Activated CD4-positive, CD25-positive, alpha-beta regulatory T cell (primary cell): ENCODE data around the gene RAB5A.
"Not testable (repeated sequence)": the region's sequence is repeated elsewhere in the genome, so short reads cannot be mapped to it uniquely, and the experiment has no call there.

Experiments
- DNase-seq, 4 experiments: peaks; one replicate each; lab custom pipeline; 2025; lab: John Stamatoyannopoulos, UW

RAB5A gene

DNA sequence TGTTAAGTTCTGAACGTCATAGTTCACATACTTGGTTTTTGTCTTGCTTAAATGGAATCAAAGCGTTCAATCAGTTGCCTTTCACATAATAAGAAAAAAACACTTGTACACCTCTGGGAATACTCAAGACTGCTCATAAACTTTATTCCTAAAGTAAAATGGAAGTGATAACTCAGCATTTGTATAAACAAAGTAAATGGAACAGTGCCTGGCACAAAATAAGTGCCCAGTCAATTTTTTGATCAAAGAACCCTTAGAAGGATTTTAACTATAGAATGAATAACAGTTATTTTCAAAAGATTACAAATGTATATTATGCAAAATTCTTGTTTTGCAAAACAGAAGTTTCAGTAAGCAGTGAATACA, 1.3 kb downstream of the RAB5A start:
- no peak for DNase-seq

DNA sequence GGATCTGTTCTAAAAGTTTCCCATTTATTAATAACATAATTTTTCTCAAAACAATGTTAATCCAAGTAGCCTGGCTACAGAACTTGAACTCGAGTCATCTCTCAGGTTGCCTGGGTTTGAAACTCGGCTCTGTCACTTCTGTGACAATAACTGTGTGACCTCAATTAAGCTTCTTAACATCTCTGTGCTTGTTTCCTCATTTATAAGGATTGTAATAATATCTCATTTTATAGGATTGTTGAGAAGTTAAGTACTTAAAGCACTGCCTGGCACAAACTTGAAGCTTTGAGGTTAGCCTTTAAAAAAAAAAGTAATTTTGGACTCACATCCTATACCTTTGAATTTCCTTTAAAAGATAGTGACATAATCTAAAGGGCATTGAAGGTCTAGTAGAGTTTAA, 3.4 kb downstream of the RAB5A start:
- DNase-seq: no peak

DNA sequence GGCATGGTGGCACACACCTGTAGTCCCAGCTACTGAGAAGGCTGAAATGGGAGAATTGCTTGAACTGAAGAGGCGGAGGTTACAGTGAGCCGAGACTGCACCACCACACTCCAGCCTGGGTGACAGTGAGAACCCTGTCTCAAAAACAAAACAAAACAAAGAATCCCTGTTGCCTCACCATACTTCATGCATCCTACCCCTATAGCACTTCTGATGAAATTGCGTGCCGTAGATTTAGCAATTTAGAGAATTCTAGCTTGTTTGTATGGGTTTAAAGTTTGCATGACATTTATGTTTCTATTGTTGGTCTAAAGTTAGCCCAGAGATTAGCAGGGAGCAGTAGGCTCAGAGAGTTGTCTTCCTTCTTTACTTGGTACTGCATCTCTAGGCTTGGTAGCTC, 7.8 kb downstream of the RAB5A start:
- DNase-seq: no peak

DNA sequence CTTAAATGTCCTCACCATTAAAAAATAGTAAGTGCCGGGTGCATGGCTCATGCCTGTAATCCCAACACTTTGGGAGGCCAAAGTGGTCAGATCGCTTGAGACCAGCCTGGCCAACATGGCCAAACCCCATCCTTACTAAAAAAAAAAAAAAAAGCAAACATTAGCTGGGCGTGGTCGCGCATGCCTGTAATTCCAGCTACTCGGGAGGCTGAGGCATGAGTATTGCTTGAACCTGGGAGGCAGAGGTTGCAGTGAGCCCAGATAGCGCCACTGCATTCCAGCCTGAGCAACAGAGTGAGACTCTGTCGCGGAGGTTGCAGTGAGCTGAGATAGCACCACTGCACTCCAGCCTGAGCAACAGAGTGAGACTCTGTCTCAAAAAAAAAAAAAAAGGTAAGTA, 10.5 kb downstream of the RAB5A start:
- not testable (repeated sequence) for DNase-seq

DNA sequence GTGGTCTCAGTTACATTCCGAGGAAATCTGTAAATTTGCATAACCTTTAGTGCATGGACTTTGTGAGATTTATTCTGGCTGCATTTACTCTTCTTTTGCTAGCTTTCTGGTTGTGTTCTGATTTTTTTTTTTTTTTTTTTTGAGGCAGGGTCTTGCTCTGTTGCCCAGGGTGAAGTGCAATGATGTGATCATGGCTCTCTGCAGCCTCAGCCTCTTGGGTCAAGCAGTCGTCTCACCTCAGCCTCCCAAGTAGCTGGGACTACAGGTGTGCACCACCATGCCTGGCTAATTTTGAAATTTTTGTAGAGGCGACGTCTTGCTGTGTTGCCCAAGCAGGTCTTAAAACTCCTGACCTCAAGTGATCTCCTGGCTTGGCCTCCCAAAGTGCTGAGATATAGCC, 12.6 kb downstream of the RAB5A start:
- DNase-seq: no peak

DNA sequence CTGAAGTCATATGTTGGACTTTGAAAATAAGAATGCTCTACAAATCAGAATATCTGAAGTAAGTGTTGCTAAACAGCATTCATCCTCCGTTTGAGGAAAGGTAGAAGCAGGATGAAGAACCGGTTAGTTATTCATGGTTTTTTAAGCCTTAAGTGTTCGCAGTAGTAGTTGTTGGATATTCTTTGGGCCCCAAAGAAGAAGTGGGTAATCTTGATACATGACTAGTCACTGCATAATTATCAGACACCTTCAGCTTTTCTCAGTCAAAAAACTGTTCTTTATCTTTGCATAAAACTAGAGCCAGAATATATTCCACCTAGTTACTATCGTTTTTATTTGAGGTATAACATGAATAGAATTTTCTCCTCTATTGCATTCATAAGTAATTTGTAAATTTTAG, 13.8 kb downstream of the RAB5A start:
- no peak for DNase-seq

DNA sequence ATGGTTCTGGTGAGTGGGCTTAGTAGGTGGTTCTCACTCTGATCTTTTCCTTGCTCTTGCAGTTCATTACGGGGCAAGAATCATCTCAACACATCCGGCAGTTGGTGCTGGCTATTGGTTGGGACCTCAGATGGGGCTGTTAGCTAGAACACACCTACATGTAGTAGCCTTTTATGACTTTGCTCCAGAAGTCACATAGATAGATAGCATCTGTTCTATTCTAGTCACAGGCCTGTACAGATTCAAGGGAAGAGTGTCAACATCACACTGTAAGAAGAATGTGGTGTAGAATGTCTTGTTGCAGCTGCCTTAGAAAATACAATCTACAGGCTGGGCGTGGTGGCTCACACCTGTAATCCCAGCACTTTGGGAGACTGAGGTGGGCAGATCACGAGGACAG, 15.1 kb downstream of the RAB5A start:
- no peak for DNase-seq

DNA sequence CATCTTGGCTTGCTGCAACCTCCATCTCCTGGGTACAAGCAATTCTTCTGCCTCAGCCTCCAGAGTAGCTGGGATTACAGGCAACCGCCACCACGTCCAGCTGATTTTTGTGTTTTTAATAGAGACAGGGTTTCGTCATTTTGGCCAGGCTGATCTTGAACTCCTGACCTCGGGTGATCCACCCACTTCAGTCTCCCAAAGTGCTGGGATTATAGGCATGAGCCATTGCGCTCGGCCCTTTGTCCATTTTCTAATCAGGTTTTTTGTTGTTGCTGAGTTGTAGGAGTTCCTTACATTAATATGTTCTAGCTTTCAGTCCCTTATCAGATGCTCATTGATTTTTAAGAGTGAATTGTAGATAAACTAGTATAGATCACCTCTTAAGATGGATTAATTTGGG, 20.3 kb downstream of the RAB5A start:
- DNase-seq: no peak

DNA sequence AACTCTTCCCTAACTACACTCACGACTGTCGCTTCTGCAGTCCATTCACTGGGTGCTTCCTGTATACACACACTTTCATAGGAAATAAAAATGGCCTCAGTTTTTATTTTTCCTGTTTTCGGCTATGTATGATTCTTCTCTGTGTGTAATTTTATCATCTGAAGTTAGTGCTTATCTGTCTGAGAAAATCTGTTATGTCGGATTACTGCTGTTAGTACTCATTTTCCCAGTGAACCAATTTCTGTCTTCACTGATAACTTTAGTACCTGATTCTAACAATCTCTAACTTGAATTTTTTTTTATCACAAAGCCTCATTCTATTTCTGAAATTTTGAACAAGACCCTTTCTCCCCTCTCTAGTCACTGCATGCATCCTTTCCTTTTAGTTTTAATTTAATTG, 20.9 kb downstream of the RAB5A start:
- no peak for DNase-seq

DNA sequence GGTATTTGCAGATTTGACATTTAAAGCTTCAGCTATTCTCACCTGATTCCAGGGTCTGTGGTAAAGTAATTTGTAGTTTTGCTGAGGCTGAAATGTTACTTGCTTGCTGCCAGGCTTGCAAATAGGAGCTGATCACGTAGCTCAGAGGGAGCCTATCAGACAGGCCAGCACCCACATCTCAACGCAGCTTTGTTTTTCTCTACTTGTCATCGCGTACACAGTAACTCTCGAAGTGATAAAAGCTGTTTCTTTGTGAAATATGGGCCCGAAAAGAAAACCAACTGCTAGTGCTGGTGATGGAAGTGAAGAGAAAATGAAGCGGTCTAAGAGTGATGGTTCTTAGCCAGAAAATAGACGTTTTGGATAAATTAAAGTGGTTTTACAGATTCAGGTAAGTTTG, 23.4 kb downstream of the RAB5A start:
- DNase-seq: no peak

DNA sequence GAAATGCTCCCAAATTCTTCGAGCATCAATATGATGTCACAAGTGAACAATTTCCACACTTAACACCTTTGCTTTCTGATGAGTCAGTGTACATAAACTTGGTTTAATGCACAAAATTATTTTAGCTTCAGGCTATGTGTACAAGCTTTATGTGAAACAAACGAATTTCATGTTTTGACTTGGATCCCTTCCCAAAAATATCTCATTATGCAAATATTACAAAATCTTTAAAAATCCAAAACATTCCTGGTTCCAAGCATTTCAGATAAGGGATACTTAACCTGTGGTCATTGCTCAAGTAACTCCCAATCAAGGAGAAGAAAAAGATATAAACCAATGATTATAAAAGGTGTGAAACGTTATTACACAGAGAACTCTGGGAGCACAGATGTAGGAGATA, 25.2 kb downstream of the RAB5A start:
- no peak for DNase-seq

DNA sequence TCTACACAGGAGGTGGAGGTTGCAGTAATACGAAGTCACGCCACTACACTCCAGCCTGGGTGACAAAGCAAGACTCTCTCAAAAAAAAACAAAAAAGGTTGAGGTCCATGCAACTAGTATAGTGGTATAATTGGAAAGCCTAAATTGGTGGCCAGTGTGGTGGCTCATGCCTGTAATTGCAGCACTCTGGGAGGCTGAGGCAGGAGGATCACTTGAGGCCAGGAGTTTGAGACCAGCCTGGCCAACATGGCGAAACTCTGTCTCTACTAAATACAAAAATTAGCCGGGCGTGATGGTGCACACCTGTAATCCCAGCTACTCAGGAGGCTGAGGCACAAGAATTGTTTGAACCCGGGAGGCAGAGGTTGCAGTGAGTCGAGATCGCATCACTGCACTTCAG, 42.0 kb downstream of the RAB5A start:
- DNase-seq: not testable (repeated sequence)

DNA sequence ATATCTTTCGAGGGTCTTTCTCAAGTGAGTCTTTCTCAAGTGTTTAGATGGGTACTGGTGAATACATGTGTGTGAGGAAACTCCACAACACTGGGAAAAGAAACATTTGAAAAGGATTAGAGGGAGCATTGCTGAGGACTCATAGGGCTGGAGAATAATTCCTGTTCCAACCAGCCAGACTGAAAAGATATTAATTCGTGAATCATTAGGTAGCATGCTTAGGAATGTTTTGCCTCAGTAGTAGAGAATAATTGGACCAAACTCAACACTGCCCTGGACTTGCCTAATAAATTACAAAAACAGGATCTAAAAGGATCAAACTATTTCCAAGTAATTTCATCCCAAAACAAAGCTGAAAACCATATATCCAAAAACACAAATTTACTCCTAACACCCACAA, 47.9 kb downstream of the RAB5A start:
- no peak for DNase-seq

DNA sequence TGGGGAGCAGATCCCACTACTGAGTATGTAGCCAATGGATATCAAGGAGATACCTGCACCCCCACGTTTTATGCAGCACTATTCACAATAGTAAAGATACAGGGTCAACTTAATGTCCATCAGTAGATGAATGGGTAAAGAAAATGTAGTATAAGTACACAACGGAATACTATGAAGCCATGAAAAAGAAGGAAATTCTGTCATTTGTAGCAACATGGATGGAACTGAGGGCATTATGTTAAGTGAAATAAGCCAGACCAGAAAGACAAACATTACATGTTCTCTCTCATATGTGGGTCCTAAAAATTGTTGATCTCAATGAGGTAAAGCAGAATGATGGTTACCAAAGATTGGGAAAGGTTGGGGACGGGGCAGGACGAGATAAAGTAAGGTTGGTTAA, 50.6 kb downstream of the RAB5A start:
- DNase-seq: no peak

DNA sequence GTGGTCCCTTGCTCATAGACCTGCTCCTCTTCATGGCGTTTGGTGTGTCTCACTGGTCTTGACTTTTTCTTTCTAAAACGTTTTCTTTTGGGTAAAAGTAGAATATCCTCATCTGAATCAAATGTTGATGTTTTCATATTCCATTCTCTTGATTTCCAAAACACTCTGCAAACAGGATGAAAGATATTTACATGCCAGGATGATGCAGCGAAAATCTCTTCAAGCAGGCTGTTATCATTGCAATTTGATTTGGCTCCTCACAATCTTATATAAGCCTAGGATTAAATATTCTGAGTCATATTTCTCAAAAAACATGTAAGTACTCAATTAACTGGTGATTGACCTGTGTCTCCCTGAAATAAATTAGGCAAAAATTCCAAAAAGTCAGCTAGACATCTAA, 55.0 kb downstream of the RAB5A start:
- DNase-seq: no peak

DNA sequence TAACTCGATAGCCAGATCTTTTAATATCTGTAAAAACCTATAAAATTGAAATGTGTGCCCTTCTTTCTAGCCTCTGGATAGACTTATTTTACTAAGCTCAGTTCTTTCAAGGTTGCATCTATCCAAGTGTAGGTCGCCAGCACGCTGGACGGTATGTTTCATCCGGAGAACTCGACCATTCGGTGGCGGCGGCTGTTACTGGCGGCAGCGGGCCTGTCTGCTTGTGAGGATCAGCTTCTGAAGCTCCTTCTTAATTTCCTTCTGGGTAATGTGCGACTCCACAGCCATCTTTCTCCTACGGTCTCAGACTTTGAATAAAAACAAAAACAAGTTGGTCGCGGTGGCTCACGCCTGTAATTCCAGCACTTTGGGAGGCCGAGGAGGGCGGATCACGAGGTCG, 61.1 kb downstream of the RAB5A start:
- DNase-seq: no peak

DNA sequence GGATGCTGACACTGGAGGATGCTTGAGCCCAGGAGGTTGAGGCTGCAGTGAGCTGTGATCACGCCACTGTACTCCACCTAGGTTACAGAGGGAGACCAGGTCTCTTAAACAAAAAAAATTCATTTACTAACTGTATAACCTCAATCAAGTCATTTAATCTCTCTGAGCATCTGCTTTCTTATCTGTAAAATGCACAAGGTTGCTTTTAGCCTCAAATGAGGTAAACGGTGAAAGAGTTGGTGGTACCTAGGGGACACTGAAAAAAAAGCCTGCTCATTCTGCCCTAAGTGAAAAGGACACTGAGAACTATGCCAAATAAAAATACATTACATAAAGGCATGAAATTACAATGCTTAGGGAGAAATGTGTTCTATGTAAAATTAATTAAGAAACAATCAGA, 61.7 kb downstream of the RAB5A start:
- no peak for DNase-seq

DNA sequence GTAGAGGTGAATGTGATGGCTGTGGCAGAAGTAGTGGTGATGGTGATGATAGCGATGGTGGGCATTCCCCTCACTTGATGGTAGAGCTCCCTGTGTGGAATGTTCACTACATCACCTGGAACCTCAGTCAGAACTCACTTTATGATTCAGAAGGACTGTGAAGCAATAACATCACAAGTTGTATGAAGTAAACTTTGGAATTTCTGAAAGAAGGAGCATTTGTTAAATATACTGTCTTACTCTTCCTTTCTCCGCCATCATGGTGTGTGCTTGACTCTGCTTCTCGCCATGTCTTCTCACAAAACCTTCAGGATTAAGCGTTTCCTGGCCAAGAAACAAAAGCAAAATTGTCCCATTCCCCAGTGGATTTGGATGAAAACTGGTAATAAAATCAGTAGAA, 65.3 kb downstream of the RAB5A start, which contains the start of gene PP2D1:
PP2D1 (minus strand) TSS at position 101 of the 400 bp plus-strand sequence. CDS start 192 bp downstream, outside the sequence.
- DNase-seq: no peak

DNA sequence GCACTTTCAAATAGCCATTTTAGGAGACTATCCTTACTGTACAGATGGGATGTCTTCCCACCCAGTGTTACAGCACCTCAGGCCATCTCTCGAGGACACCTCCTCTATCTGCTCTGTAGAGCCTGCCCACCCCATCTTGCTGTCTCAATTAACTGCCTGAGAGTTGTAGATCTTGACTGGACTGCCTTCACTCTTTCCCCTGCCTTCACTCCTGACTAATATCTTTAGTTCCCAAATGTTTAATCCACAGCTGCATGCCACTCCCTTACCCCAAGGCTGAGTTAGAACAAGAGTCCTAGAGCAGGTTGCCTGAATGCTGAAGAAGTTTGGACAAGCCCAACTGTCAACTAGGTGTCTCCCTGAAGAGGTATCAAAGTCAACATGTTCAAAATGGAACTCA, 66.5 kb downstream of the RAB5A start:
- DNase-seq: no peak

DNA sequence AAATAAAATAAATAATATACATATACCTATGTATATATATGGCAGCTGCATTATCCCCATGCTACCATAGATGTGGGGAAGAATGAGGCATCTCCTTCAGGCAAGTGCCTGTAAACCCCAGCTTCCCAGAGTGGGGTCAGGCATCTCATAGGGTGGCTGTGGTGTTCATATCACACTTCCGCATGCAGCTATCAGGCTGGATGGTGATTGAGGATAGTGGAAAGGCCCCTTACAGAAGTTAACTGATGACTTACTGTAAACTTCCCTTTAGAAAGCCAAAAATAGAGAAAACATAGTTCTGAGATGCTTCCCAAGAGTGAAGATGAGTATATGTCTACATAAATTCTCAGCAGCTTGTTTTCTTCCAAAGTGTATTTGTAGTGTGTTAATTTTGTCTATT, 68.6 kb downstream of the RAB5A start:
- no peak for DNase-seq

DNA sequence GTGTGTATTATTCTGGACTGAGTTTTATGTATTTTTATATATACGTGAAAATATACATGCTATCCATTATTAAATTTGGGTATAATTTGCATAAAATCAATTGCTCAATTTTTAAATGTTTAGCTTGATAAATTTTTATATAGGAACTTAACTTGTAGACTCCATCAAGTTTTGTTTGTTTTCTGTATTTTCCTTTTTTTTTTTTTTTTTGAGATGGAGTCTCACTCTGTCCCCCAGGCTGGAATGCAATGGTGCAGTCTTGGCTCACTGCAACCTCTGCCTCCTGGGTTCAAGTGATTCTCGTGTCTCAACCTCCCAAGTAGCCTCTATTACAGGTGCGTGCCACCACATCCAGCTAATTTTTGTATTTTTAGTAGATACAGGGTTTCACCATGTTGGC, 69.2 kb downstream of the RAB5A start:
- not testable (repeated sequence) for DNase-seq

DNA sequence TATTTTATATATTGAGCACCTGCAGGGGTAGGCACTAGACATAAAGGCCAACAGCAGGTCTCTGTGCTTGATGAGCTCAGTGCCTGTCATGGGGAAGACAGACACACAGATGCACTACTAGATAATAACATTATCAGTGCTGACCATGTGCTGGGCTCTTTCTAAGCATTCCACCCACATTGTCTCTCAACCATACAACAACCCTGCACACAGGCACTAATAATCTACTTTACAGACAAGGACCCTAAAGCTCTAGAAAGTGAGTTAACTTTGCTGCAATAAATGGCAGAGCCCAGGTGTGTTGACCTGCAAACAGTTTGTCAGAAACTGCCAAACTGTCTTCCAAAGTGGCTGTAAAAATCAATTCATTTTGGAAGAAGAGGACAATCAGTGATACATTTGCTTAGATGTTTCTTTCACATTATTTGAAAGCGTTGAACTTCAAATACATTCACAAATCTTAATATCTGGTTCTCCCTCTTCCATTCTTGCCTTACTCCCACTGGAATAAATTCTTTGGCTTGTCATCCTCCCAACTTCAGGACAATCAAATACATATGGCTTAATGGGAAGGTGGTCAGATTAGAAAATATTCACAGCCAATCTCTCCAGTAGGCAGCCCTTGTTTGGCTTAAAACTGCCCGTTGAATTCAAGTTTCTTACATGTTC, 76.2 kb downstream of the RAB5A start:
- DNase-seq: no peak

DNA sequence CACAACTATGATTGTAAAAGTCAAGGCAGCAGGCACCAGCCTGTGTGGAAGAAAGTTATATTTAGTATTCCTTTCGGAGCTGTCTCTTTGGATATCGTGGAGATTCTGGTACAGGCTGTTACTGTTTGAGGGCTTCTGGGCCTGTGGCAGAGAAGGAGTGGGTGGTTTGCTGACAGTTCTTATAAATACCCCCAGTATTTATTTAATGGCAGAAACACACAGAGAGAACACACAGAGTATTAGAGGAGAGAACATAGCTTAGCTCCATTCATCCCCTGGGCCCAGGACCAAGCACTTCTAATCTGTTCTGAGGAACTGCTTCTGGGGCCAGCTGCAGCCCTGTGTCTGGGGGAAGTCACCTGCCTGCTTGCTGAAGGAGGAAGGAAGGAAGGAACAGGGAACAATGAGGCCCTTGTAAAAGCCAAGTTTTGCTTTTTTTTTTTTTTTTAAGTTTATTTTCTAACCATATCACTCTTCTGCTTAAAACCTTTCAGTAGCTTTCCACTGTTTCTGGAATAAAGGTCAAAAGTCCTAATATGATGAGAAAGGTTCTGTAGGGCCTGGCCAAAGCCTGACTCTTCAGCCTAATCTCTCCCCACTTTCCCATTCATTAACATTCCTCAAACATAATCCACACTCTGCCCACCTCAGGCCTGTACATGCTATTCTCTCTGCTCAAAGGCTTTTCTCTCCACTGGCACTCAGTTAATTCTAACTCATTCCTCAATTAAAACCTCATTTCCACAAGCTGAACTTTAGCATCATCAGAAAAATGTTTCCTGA, 76.9 kb downstream of the RAB5A start:
- DNase-seq: no peak

DNA sequence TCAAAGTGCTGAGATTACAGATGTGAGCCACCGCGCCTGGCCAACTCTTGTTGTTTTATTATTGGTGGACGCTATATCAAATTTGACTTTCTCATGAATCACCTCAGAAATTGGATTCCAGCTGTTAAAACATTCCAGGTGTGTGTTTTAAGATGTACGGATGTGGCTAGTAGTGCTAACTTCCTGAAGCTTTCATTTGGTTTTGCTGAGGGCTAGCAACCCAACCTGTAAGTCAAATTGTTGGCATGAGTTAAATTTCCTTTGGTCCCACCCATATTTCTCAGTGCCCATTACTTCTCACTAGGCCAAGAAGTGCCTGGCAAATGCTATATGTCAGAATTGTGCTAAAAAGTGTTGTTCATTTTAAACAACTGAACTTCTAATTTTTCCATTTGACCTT, 80.2 kb downstream of the RAB5A start:
- no peak for DNase-seq
